AG04450 (cell line): ENCODE results near the gene ATP13A4. TPM values are rescaled to one million over a fixed set of nuclear protein-coding genes. Genes with fewer than 3 reads are reported as not detected.

Experiments
- CTCF ChIA-PET: fragments of 300-600, 350-600 bp; formaldehyde crosslinking; extraction: SDS; loops from one replicate; lab custom pipeline; 2022; ENCODE audit warnings: antibody characterized with exemption, inconsistent platforms; lab: Charles Lee
- POLR2A ChIA-PET: fragments of 350-600 bp; formaldehyde crosslinking; extraction: SDS; loops from one replicate; lab custom pipeline; 2021; ENCODE audit warnings: antibody characterized with exemption, inconsistent platforms; lab: Yijun Ruan, JAX
- DNase-seq: peaks from one replicate; pipeline ENCODE4 v3.0.0-alpha.2; 2011; ENCODE audit warnings: low read depth, low spot score
- H3K27ac ChIP-seq: one replicate; pipeline ENCODE4 v1.5.1; 2012; ENCODE audit warnings: low read depth, low read length, control low read depth
- H3K27me3 ChIP-seq: one replicate; pipeline ENCODE4 v1.6.0; 2012; ENCODE audit warnings: low read length; ENCODE audit not compliant: control insufficient read depth, insufficient read depth
- H3K4me3 ChIP-seq: 2 replicates; pipeline ENCODE4 v1.5.1; 2011; ENCODE audit warnings: mild to moderate bottlenecking, low read depth, low read length, control low read depth
- H3K9me3 ChIP-seq: 2 replicates; pipeline ENCODE4 v1.5.1; 2012; ENCODE audit warnings: low read length; ENCODE audit not compliant: control insufficient read depth, insufficient read depth
- polyA plus RNA-seq: library from polyadenylated mRNA; depleted of rRNA; stranded (reverse); fragments of >200 nt; gene quantifications from 2 replicates; pipeline ENCODE4 v1.2.3, GENCODE V29; 2011
- TF ChIP-seq, protein P1 (sequence below): IDR thresholded peaks from 2 replicates; pipeline ENCODE4 v1.5.1; 2011; ENCODE audit warnings: low read depth, low read length, control low read depth, inconsistent platforms

Gene ATP13A4
- polyA plus RNA-seq, 1 experiment = 0.04 TPM

DNA sequence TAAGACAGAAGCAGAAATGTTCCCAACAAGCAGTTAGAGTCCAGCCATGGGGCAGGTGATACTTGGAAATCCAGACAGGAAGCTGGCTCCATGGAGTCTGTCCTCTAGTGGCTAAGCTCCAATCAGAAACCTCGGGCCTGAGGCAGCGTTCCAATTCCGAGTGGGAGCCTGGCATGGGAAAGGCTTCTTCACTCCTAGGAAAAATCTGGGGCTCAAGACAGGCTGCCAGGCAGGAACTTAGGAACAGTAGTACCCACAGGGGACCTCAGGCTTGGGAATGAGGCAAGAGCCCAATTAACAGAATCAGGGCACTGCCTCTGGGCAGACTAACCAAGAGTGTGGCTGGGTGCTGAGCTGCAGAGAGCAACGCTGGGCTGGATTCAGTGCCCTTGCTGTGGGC is 6.2 kb upstream of the ATP13A4 start:
- TF ChIP-seq, protein P1, sequence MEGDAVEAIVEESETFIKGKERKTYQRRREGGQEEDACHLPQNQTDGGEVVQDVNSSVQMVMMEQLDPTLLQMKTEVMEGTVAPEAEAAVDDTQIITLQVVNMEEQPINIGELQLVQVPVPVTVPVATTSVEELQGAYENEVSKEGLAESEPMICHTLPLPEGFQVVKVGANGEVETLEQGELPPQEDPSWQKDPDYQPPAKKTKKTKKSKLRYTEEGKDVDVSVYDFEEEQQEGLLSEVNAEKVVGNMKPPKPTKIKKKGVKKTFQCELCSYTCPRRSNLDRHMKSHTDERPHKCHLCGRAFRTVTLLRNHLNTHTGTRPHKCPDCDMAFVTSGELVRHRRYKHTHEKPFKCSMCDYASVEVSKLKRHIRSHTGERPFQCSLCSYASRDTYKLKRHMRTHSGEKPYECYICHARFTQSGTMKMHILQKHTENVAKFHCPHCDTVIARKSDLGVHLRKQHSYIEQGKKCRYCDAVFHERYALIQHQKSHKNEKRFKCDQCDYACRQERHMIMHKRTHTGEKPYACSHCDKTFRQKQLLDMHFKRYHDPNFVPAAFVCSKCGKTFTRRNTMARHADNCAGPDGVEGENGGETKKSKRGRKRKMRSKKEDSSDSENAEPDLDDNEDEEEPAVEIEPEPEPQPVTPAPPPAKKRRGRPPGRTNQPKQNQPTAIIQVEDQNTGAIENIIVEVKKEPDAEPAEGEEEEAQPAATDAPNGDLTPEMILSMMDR = no peak
- H3K4me3 ChIP-seq = no peak overlapping the region
- H3K9me3 ChIP-seq = no peaks in the 10 kb centered on the region
- no peaks in the 10 kb centered on the region for H3K27me3 ChIP-seq
- DNase-seq = no peak
- POLR2A ChIA-PET = no interaction called here
- CTCF ChIA-PET = interaction anchor here (1.1 kb wide), 1 partner anchor 748 kb away, joined by 3 read pairs; no protein-coding TSS in a partner anchor
- H3K27ac ChIP-seq = no peak overlapping the region

DNA sequence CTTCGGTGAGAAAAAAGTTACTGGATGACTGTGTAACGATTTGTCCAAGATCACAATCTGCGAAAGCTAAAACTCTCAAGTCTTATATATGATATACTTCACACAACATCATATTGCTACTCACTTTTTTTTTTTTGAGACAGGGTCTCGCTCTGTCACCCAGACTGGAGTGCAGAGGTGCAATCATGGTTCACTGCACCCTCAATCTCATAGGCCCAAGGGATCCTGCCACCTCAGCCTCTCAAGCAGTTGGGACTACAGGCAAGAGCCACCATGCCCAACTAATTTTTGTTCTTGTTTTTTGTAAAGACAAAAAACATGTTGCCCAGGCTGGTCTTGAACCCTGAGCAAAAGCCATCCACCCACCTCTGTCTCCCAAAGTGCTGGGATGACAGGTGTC is 5.4 kb upstream of the ATP13A4 start:
- TF ChIP-seq, protein P1 = no peak
- no peaks in the 10 kb centered on the region for H3K9me3 ChIP-seq
- ChIA-PET POLR2A (no interaction called here), CTCF (no interaction called here)
- H3K27ac ChIP-seq = no peak overlapping the region
- H3K4me3 ChIP-seq = no peak overlapping the region
- H3K27me3 ChIP-seq = no peaks in the 10 kb centered on the region
- DNase-seq = no peak

DNA sequence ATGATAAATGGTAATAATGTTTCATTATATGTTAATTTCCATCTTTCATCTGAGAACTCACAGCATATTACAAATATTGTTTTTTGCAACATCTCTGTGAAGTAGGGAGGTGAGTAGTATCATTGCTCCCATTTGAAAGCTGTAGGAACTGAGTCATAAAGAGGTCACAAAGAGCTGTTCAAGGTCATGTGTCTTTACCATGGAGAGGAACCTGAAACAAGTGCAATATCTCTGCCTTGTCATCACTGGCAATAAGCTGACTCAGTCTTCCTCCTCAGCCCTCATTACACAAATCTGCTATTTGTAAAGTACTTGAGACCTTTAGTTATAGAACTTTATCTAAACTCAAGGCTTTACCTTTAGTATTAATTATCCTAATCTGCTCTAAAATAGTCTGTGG is 4.4 kb upstream of the ATP13A4 start:
- ChIA-PET POLR2A (no interaction called here), CTCF (no interaction called here)
- Histone ChIP-seq H3K9me3 (no peaks in the 10 kb centered on the region), H3K27me3 (no peaks in the 10 kb centered on the region), H3K27ac (no peak overlapping the region), H3K4me3 (no peak overlapping the region)
- DNase-seq = no peak
- TF ChIP-seq, protein P1 = no peak

DNA sequence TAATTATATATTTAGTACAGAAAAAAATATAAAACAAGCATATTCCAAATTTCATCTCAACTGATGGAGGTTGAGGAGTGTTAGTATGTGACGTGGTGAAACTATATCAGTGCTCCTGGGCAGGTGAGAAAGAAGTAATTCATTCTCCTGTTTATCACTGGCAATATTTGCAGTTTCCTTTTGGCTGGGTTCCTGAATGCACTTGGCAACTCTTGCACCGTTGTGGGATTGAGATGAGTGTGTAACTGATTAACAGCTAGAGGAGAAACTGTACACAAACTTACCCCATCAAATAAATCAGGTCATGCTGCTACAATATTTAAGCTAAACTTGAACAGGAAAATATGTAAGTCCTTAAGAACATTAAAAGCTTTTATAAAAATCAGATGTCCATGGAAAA is 2.1 kb upstream of the ATP13A4 start:
- no peak overlapping the region for H3K27ac ChIP-seq
- DNase-seq = no peak
- CTCF ChIA-PET = interaction anchor here (0.6 to 0.8 kb wide), 3 partner anchors 16 to 753 kb away, joined by 3 to 4 read pairs (median 3); no protein-coding TSS in a partner anchor
- TF ChIP-seq, protein P1 = no peak
- H3K9me3 ChIP-seq = no peaks in the 10 kb centered on the region
- H3K27me3 ChIP-seq = no peaks in the 10 kb centered on the region
- no peak overlapping the region for H3K4me3 ChIP-seq
- POLR2A ChIA-PET = no interaction called here

DNA sequence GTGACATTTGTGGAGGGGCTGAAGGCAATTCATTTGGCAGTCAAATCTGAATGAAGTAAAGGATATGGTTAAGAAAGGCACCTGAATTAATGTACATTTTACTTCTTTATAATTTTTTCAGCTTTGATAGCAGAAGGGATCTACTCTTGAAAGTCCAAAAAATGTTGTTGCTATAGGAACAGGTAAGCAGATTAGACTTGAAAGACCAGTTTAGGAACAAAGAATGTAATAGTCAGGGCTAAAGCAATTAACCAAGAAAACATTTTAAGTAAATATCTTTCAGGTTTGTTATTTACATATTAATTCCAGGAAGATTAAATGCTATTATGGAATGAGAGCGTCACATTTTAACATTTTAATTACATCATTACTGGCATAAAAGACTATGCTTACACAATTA is 1.1 kb downstream of the ATP13A4 start:
- TF ChIP-seq, protein P1 = no peak
- Histone ChIP-seq H3K27me3 (no peaks in the 10 kb centered on the region), H3K27ac (no peak overlapping the region), H3K4me3 (no peak overlapping the region), H3K9me3 (no peaks in the 10 kb centered on the region)
- DNase-seq = no peak
- POLR2A ChIA-PET = no interaction called here
- CTCF ChIA-PET = no interaction called here
